ENCODE measurements around the gene WWTR1.
A peak's percentile ranks its signal among the peaks of the same experiment; 100 is the strongest.

The WWTR1 gene

GRCh38 chr3:149545049-149545448 is 112.8 kb downstream of the WWTR1 start:
- no peaks in the 10 kb centered on the region for H3K9me3 Mint-ChIP-seq
- intact Hi-C loops (cut with micrococcal nuclease), result no loop called here
- no peaks in the 10 kb centered on the region for H3K36me3 Mint-ChIP-seq (ENCODE audit: low read depth)

DNA sequence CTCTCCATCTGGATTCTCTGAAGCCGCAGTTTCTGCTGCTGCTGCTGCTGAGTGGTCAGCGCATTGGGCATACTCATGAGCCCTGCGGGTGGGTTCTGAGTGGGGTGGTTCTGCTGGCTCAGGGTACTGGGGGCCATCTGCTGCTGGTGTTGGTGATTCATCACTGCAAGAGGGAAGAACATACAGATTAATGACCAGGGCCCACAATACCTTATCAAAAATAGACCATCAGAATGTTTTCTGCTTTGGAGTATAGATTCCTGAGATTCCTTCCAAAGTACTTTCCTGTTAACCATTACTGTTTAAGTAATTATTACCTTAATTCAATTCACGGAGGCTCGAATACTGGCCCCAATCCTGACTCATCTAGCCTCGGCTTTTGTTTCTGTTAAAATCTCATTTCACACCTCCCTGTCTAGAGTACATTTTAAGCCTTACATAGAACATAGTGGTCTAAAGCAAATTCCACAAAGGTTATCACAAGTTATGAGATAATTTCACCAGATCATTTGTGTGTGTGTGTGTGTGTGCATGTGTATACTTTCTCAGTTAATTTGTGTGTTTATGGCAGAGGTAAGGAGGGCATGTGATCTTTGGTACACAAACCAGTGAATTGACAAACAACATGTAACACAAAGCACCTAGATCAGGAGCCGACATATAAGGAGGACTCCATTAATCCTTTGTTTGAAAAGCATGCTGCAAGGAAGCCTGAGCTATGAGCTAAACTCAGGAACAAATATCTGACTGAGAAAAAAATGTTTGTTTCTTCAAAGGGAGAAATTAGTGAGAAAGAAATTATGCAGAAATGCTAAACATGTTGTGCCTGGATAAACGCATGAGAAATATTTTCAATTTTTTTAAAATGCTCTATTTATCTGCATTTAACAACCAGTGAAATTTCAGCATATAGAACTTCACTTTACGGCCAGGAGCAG is 115.2 kb downstream of the WWTR1 start:
- H3K4me1 Mint-ChIP-seq (ENCODE audit: low read depth), result no peaks in the 10 kb centered on the region
- no peaks in the 10 kb centered on the region for H3K9me3 Mint-ChIP-seq
- intact Hi-C loops (cut with micrococcal nuclease), result no loop called here
- peaks cover 22% of the 10 kb centered on the region for H3K27me3 Mint-ChIP-seq
- no peaks in the 10 kb centered on the region for H3K36me3 Mint-ChIP-seq (ENCODE audit: low read depth)
- H3K27ac Mint-ChIP-seq, result no peak overlapping the region
- H3K4me3 Mint-ChIP-seq, result no peak overlapping the region

More at GRCh38 chr3:149545049-149545448, 112.8 kb downstream of the WWTR1 start:
- Mint-ChIP-seq H3K4me1 (ENCODE audit: low read depth) (no peaks in the 10 kb centered on the region), H3K27me3 (peaks cover 29% of the 10 kb centered on the region), H3K27ac (no peak overlapping the region), H3K4me3 (no peak overlapping the region)

DNA sequence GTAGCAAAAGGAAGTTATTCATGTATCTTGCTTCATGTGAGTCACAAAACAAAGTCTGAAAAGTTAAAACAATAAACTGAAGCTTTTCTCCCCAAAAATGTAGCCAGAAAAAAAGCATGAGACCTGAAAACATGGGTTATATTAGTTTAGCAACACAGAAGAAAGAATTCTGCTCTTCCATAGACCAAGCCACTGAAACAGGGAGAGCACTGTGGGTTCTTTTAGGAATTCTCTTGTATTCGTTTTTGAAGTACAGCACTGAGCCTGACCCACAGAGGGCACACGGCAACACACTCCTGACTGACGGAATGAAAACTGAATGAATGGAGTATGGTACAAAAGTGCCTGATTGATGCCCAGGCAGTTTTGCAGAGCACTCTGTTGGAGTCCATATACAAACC is 116.7 kb downstream of the WWTR1 start:
- intact Hi-C loops (cut with micrococcal nuclease), result no loop called here
- Mint-ChIP-seq H3K27me3 (peaks cover 16% of the 10 kb centered on the region), H3K27ac (no peak overlapping the region), H3K9me3 (no peaks in the 10 kb centered on the region), H3K4me1 (ENCODE audit: low read depth) (no peaks in the 10 kb centered on the region), H3K36me3 (ENCODE audit: low read depth) (no peaks in the 10 kb centered on the region), H3K4me3 (no peak overlapping the region)

DNA sequence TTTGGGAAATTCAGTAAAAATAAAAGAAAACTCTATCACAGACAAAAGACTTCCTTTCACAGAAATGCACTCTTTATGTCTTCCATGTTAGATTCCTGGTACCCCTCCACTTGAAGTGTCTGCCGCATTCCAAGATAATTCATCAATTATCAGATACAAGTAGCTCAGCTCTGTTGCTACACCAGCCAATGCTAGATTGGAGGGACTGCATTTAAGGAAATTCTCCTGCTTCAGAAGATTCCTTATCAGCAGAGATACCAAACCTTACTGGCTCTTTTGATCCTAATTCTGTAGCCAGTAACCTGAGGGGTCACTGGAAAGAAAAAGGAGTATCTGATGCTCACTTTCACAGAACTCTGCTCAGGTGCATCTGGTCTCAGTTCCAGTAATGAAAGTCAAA is 119.5 kb downstream of the WWTR1 start:
- intact Hi-C loops (cut with micrococcal nuclease), result no loop called here
- Mint-ChIP-seq H3K9me3 (no peaks in the 10 kb centered on the region), H3K36me3 (ENCODE audit: low read depth) (no peaks in the 10 kb centered on the region), H3K4me1 (ENCODE audit: low read depth) (no peaks in the 10 kb centered on the region), H3K4me3 (no peak overlapping the region), H3K27ac (no peak overlapping the region), H3K27me3 (peaks cover 27% of the 10 kb centered on the region)

DNA sequence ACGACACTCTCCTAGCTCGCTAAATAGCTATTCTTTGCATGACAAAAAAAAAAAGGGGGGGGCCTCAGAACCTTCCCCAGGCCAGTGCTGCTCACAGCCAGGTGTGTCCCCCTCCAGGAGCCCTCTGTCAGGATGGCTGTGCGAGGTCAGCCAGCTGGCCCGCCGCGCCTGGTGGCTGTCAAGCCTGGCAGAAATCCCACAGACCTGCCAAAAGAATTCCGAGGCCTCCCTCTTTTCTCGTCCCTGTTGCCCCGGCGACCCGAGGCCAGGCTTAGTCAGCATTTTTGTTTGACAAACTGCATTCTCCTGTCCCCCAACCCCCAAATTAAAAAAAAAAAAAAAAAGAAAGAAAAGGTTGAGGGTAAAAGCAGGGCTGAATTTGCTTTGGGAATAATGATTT is 121.4 kb downstream of the WWTR1 start:
- H3K4me3 Mint-ChIP-seq, result no peak overlapping the region
- H3K27me3 Mint-ChIP-seq, result peaks cover 29% of the 10 kb centered on the region
- no peak overlapping the region for H3K27ac Mint-ChIP-seq
- peaks cover 6% of the 10 kb centered on the region for H3K4me1 Mint-ChIP-seq (ENCODE audit: low read depth)
- no peaks in the 10 kb centered on the region for H3K36me3 Mint-ChIP-seq (ENCODE audit: low read depth)
- intact Hi-C loops (cut with micrococcal nuclease), result no loop called here
- H3K9me3 Mint-ChIP-seq, result no peaks in the 10 kb centered on the region

DNA sequence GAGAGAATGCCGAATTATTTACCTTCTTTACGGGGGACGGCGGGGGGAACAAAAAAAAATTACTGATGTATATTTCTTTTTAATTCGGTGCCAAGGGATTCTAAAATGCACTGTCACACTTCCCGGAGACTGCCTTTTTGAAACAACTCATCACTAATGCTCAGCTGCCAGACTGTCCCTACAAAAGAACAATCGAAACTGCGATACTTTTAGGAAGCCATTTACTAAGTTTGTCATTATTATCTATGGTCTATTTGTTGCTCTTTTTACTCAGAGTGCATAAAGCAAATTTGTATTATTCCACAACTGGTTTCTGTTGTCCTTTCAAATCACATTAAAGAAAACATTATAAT is 122.5 kb downstream of the WWTR1 start:
- Mint-ChIP-seq H3K9me3 (no peaks in the 10 kb centered on the region), H3K27me3 (peaks cover 29% of the 10 kb centered on the region), H3K36me3 (ENCODE audit: low read depth) (no peaks in the 10 kb centered on the region), H3K4me1 (ENCODE audit: low read depth) (peaks cover 6% of the 10 kb centered on the region), H3K27ac (no peak overlapping the region), H3K4me3 (no peak overlapping the region)
- intact Hi-C loops (cut with micrococcal nuclease), result no loop called here

GRCh38 chr3:149534671-149535332 is 123.0 kb downstream of the WWTR1 start:
- H3K9me3 Mint-ChIP-seq, result no peaks in the 10 kb centered on the region
- H3K4me1 Mint-ChIP-seq (ENCODE audit: low read depth), result peaks cover 6% of the 10 kb centered on the region
- peaks cover 25% of the 10 kb centered on the region for H3K27me3 Mint-ChIP-seq
- H3K4me3 Mint-ChIP-seq, result no peak overlapping the region
- intact Hi-C loops (cut with micrococcal nuclease), result no loop called here
- no peaks in the 10 kb centered on the region for H3K36me3 Mint-ChIP-seq (ENCODE audit: low read depth)
- no peak overlapping the region for H3K27ac Mint-ChIP-seq

DNA sequence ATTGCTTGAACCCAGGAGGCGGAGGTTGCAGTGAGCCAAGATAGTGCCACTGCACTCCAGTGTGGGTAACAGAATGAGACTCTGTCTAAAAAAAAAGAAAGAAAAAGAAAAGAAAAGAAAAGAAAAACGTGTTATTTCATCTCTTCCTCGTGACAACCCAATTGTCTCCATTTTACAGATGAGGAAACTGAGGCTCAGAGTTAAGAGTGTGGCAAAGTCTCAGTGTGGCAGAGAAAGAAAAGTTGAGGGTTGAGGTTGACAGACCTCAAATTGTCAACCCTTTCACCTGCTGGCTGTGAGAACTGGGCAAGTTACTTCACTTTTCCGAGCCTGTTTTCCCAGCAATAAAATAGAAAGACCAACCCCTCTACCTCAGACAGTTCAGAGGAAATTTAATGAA is 123.7 kb downstream of the WWTR1 start:
- H3K27ac Mint-ChIP-seq, result no peak overlapping the region
- H3K4me1 Mint-ChIP-seq (ENCODE audit: low read depth), result peaks cover 6% of the 10 kb centered on the region
- H3K36me3 Mint-ChIP-seq (ENCODE audit: low read depth), result no peaks in the 10 kb centered on the region
- intact Hi-C loops (cut with micrococcal nuclease), result no loop called here
- H3K4me3 Mint-ChIP-seq, result no peak overlapping the region
- H3K27me3 Mint-ChIP-seq, result peaks cover 23% of the 10 kb centered on the region
- H3K9me3 Mint-ChIP-seq, result no peaks in the 10 kb centered on the region

- intact Hi-C loops (cut with micrococcal nuclease), result no loop called here
- no peak overlapping the region for H3K27ac Mint-ChIP-seq
- peaks cover 6% of the 10 kb centered on the region for H3K4me1 Mint-ChIP-seq (ENCODE audit: low read depth)
- H3K4me3 Mint-ChIP-seq, result peak overlapping the region; percentile 18
- H3K27me3 Mint-ChIP-seq, result peaks cover 23% of the 10 kb centered on the region
- no peaks in the 10 kb centered on the region for H3K36me3 Mint-ChIP-seq (ENCODE audit: low read depth)
- no peaks in the 10 kb centered on the region for H3K9me3 Mint-ChIP-seq
Observed at GRCh38 chr3:149532489-149533180, 125.2 kb downstream of the WWTR1 start.

GRCh38 chr3:149529099-149529498 is 128.7 kb downstream of the WWTR1 start:
- Mint-ChIP-seq H3K27ac (no peak overlapping the region), H3K9me3 (no peaks in the 10 kb centered on the region), H3K4me1 (ENCODE audit: low read depth) (peaks cover 6% of the 10 kb centered on the region), H3K27me3 (peaks cover 23% of the 10 kb centered on the region), H3K36me3 (ENCODE audit: low read depth) (no peaks in the 10 kb centered on the region), H3K4me3 (no peak overlapping the region)
- intact Hi-C loops (cut with micrococcal nuclease), result no loop called here

GRCh38 chr3:149528340-149528650 is 129.5 kb downstream of the WWTR1 start:
- intact Hi-C loops (cut with micrococcal nuclease), result no loop called here
- Mint-ChIP-seq H3K4me3 (no peak overlapping the region), H3K4me1 (ENCODE audit: low read depth) (peaks cover 6% of the 10 kb centered on the region), H3K27me3 (peaks cover 25% of the 10 kb centered on the region), H3K36me3 (ENCODE audit: low read depth) (no peaks in the 10 kb centered on the region), H3K9me3 (no peaks in the 10 kb centered on the region), H3K27ac (no peak overlapping the region)

DNA sequence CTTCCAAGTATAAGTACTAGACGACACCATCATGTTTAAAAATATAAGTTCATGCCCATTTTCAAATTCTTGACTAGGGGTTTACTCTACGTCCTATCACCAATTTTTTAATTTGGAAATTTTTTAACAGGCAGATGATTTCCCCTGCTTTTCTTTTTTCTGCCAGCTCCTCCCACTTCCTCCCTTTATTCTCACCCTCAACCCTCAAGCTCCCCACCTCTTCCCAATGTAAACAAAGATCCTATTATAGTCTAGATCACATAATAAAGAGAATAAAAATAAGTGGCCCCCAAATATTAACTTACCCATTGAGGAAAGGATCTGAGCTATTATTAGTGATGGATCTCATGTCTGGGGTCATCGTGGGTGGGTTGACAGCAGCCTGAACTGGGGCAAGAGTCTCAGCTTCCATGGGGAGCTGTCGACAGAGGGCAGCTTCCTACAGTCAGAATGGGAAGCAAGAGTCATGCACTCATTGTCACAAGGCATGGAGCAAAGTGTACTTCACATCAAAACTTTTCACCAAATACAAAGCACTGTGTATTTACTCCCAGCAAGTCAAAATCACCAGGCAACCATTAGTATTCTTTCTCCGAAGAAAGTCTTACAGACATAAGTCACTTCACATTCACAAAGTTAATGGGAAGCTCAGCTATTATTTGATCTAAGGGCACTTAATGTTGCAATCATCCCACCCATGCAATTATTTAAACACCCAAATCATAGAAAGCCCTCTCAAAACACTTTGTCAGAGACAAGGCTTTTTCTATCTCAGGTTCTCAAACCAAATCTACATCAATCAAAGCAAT is 130.1 kb downstream of the WWTR1 start:
- peaks cover 22% of the 10 kb centered on the region for H3K27me3 Mint-ChIP-seq
- H3K36me3 Mint-ChIP-seq (ENCODE audit: low read depth), result no peaks in the 10 kb centered on the region
- intact Hi-C loops (cut with micrococcal nuclease), result no loop called here
- H3K4me3 Mint-ChIP-seq, result no peak overlapping the region
- H3K4me1 Mint-ChIP-seq (ENCODE audit: low read depth), result peaks cover under 1% of the 10 kb centered on the region
- H3K27ac Mint-ChIP-seq, result no peak overlapping the region
- H3K9me3 Mint-ChIP-seq, result no peaks in the 10 kb centered on the region

DNA sequence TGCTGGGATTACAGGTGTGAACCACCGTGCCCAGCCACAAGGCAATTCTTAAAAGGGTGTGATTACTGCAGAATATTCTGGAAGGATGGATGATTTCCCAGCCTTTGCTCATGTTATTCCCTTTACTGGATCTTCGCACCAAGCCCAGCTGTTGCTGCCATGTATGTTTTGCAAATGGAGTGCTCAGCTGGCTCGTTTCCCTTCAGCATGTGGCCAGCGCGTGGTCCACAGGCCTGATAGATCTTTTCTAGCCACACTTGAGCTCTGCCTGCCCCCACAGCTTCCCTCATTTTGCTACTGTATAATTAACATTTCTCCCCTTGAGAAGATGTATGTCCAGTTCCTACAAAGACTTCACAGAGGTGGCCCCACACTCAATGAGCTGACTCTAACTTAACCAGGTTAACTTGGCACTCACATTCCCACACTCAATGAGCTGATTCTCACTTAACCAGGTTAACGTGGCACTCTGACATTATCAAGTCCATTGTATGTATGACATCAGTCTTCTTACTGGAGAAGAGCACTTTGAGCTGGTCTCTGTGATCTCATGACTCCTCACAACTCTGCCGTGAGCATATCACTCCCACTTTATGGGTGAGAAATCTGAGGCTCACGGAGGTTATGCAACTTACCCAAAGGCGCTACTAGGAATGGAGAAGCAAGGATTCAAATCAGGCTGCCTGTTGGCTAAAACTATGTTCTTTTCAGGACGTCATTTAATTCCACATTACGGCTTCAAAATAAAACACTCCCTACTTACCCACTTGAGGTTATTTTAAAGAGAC is 134.1 kb downstream of the WWTR1 start:
- Mint-ChIP-seq H3K27me3 (peaks cover 21% of the 10 kb centered on the region), H3K27ac (no peak overlapping the region), H3K4me1 (ENCODE audit: low read depth) (no peaks in the 10 kb centered on the region), H3K4me3 (no peak overlapping the region), H3K36me3 (ENCODE audit: low read depth) (no peaks in the 10 kb centered on the region), H3K9me3 (no peaks in the 10 kb centered on the region)
- intact Hi-C loops (cut with micrococcal nuclease), result no loop called here
